KMS-11 (cell line): ENCODE measurements around the gene CALN1.

Source experiments
- H2AFZ ChIP-seq: fragments of 200-600 bp; sonication (generic); 2 replicates; pipeline ENCODE4 v1.6.1; 2016; ENCODE audit warnings: antibody characterized with exemption, mixed run types, low read depth
- H3K27ac ChIP-seq: fragments of 200-600 bp; sonication (generic); 2 replicates; pipeline ENCODE4 v1.6.1; 2016; ENCODE audit warnings: mild to moderate bottlenecking, mixed run types
- H3K27me3 ChIP-seq: fragments of 200-600 bp; sonication (generic); 2 replicates; pipeline ENCODE4 v1.6.1; 2017; ENCODE audit warnings: mild to moderate bottlenecking, low read depth, mixed run types, moderate library complexity; ENCODE audit not compliant: insufficient read depth
- H3K36me3 ChIP-seq: fragments of 200-600 bp; sonication (generic); 2 replicates; pipeline ENCODE4 v1.6.1; 2017; ENCODE audit warnings: mild to moderate bottlenecking, mixed run types; ENCODE audit not compliant: insufficient read depth
- H3K4me1 ChIP-seq: fragments of 200-600 bp; sonication (generic); 2 replicates; pipeline ENCODE4 v1.6.1; 2016; ENCODE audit warnings: mild to moderate bottlenecking, low read depth, mixed run types; ENCODE audit not compliant: poor library complexity, severe bottlenecking
- H3K4me2 ChIP-seq: fragments of 200-600 bp; sonication (generic); 2 replicates; pipeline ENCODE4 v1.7.0; 2016; ENCODE audit warnings: mild to moderate bottlenecking, mixed run types
- H3K4me3 ChIP-seq: fragments of 200-600 bp; sonication (generic); IDR thresholded peaks from 2 replicates; pipeline ENCODE4 v1.6.1; 2017; ENCODE audit warnings: low read depth, low read length, mixed read lengths; ENCODE audit not compliant: insufficient read depth
- H3K79me2 ChIP-seq: fragments of 200-600 bp; sonication (generic); 2 replicates; pipeline ENCODE4 v1.6.1; 2016; ENCODE audit warnings: low read depth, mixed run types; ENCODE audit not compliant: insufficient read depth
- H3K9ac ChIP-seq: fragments of 200-600 bp; sonication (generic); 2 replicates; pipeline ENCODE4 v1.6.1; 2016; ENCODE audit warnings: mild to moderate bottlenecking, mixed run types
- H4K20me1 ChIP-seq: fragments of 200-600 bp; sonication (generic); 2 replicates; pipeline ENCODE4 v1.6.1; 2016; ENCODE audit warnings: mild to moderate bottlenecking, mixed run types; ENCODE audit not compliant: insufficient read depth
- TF ChIP-seq, protein P1 (sequence below): fragments of 200-600 bp; sonication (generic); conservative IDR thresholded peaks from 2 replicates; pipeline ENCODE4 v1.6.1; 2017; ENCODE audit warnings: low read depth, mild to moderate bottlenecking, antibody characterized with exemption, low read length, moderate library complexity, mixed read lengths

The CALN1 gene

DNA sequence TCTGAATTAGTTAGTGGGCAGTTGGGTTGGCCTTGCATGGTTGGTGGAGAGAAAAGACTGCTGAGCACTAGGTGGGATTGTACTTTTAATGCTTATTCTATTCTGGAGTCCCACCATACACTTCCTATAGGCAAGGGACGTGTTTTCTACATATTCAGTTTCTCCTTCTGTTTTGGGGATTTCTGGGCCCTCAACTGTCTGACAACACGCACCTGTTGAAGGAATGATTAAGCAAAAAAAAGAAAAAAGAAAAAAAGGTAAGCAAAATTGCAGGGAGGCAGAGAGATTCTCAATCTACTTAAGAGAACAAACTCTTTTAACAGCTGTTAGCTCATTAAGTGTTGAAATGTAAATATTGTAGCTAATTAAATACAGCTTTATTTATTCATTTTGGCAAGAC is 541.3 kb downstream of the CALN1 start:
- H3K27ac ChIP-seq = peak overlapping the region; percentile 94
- H3K79me2 ChIP-seq = no peaks in the 10 kb centered on the region
- no peak overlapping the region for H3K4me3 ChIP-seq
- H4K20me1 ChIP-seq = no peaks in the 10 kb centered on the region
- peak overlapping the region; percentile 55 for H3K4me2 ChIP-seq
- peak overlapping the region; percentile 61 for H2AFZ ChIP-seq
- H3K4me1 ChIP-seq = peaks cover 56% of the 10 kb centered on the region
- H3K9ac ChIP-seq = peak overlapping the region; percentile 54; the same call in 1 of the 2 replicates
- H3K27me3 ChIP-seq = no peaks in the 10 kb centered on the region
- H3K36me3 ChIP-seq = no peaks in the 10 kb centered on the region
- TF ChIP-seq, protein P1, sequence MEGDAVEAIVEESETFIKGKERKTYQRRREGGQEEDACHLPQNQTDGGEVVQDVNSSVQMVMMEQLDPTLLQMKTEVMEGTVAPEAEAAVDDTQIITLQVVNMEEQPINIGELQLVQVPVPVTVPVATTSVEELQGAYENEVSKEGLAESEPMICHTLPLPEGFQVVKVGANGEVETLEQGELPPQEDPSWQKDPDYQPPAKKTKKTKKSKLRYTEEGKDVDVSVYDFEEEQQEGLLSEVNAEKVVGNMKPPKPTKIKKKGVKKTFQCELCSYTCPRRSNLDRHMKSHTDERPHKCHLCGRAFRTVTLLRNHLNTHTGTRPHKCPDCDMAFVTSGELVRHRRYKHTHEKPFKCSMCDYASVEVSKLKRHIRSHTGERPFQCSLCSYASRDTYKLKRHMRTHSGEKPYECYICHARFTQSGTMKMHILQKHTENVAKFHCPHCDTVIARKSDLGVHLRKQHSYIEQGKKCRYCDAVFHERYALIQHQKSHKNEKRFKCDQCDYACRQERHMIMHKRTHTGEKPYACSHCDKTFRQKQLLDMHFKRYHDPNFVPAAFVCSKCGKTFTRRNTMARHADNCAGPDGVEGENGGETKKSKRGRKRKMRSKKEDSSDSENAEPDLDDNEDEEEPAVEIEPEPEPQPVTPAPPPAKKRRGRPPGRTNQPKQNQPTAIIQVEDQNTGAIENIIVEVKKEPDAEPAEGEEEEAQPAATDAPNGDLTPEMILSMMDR = no peak

DNA sequence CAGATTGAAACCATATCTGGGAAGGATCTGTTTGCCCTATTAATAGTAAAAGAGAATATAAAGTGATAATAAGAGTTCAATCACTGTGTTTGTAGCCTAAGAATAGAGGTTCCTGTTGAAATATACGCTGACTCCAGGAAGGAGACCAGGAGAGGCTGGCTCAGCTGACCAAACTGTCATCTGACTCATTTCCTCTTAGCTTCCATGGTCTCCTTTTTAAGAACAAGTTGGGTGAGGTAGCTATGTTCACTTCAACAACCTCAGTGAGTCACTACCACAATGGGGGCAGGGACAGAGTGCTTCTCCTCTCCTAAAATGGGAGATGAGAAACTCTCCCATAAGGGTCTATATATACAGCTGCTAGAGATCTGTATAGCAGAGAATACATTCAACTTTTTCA is 543.3 kb downstream of the CALN1 start:
- Histone ChIP-seq H3K9ac (no peak overlapping the region), H4K20me1 (no peaks in the 10 kb centered on the region), H3K4me3 (no peak overlapping the region), H3K27ac (no peak overlapping the region), H3K4me1 (peaks cover 42% of the 10 kb centered on the region), H2AFZ (no peak overlapping the region; the same call in 1 of the 2 replicates), H3K27me3 (no peaks in the 10 kb centered on the region), H3K36me3 (no peaks in the 10 kb centered on the region), H3K4me2 (no peak overlapping the region), H3K79me2 (no peaks in the 10 kb centered on the region)
- TF ChIP-seq, protein P1 = no peak

DNA sequence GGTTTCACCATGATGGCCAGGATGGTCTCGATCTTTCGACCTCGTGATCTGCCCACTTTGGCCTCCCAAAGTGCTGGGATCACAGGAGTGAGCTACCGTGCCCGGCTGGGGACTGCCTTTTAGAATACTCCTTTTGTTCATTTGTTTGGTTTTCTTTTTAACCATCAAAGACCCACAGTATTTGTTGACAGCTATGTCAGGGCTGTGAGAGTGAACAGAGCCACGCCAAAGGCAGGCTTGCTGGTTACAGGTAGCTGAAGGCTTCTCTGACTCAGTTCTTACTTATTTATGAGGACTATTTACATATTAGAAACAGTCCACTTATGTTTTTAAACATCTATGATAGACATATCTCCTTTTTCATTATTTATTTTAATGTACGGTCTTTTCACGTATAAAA is 544.5 kb downstream of the CALN1 start:
- Histone ChIP-seq H3K36me3 (no peaks in the 10 kb centered on the region), H2AFZ (no peak overlapping the region), H3K79me2 (no peaks in the 10 kb centered on the region), H3K4me2 (no peak overlapping the region), H3K9ac (no peak overlapping the region), H3K4me1 (peaks cover 42% of the 10 kb centered on the region), H3K27ac (no peak overlapping the region), H3K4me3 (no peak overlapping the region), H4K20me1 (no peaks in the 10 kb centered on the region), H3K27me3 (no peaks in the 10 kb centered on the region)
- TF ChIP-seq, protein P1 = no peak

DNA sequence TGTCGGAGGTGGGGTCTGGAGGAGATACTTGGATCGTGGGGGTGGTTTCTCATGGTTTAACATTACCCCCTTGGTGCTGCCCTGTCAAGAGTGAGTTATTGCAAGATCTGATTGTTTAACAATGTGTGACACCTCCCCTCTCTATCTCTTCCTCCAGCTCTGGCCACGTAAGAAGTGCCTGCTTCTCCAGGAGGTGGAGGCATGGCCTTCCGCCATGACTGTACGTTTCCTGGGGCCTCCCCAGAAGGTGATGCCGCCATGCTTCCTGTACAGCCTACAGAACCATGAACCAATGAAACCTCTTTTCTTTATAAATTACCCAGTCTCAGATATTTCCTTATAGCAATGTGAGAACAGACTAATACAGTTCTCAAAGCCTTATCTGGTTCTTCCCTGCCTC is 547.0 kb downstream of the CALN1 start:
- Histone ChIP-seq H3K4me3 (no peak overlapping the region), H3K27me3 (no peaks in the 10 kb centered on the region), H3K36me3 (no peaks in the 10 kb centered on the region), H3K4me1 (peaks cover 25% of the 10 kb centered on the region), H3K79me2 (no peaks in the 10 kb centered on the region), H3K9ac (no peak overlapping the region), H2AFZ (no peak overlapping the region), H3K27ac (no peak overlapping the region), H4K20me1 (no peaks in the 10 kb centered on the region), H3K4me2 (no peak overlapping the region)
- TF ChIP-seq, protein P1 = no peak

DNA sequence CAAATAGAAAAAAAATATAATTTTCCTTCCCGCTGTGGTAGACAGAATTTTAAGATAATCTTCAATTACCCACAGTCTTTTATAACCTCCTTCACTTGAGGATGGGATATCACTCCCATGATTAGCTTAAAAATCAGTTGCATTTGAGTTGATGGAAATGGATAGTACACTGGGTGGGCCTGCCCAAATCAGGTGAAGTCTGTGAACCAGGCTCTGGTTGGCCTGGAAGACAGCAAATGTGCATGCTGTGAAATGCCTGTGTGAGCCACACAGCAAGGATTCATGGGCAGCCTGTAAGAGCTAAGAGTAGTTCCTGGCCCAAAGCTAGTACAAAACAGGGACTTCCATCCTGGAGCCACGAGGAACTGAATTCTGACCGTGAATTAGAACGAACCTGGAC is 548.0 kb downstream of the CALN1 start:
- Histone ChIP-seq H3K36me3 (no peaks in the 10 kb centered on the region), H3K79me2 (no peaks in the 10 kb centered on the region), H3K27ac (no peak overlapping the region), H2AFZ (no peak overlapping the region), H3K9ac (no peak overlapping the region), H4K20me1 (no peaks in the 10 kb centered on the region), H3K27me3 (no peaks in the 10 kb centered on the region), H3K4me1 (peaks cover 15% of the 10 kb centered on the region), H3K4me3 (no peak overlapping the region), H3K4me2 (no peak overlapping the region)
- TF ChIP-seq, protein P1 = no peak
